Measurements from ENCODE around the gene TOLLIP. TPM values are rescaled to one million over a fixed set of nuclear protein-coding genes. Genes with fewer than 3 reads are reported as not detected.

The TOLLIP gene
- total and polyA plus RNA-seq, 10 donors, result 16.1 to 67.4 (median 46.2) TPM

GRCh38 chr11:1232021-1232882 lies 77.2 kb downstream of the TOLLIP start:
- WGBS, 5 donors, result 66 to 86% (median 78%) methylated on average over 9 to 46 of the region's 46 CpGs
- TF ChIP-seq POLR2A (IDR thresholded peaks at IDR 0.05) (no peak), POLR2AphosphoS5 (IDR thresholded peaks at IDR 0.05) (no peak), CTCF (IDR thresholded peaks at IDR 0.05 in 8 of 11, conservative IDR thresholded peaks at IDR 0.05 in 3 of 11) (no peak)
- DNase-seq, result peak; percentile 41
- intact Hi-C loops (cut with DNase I; ENCODE audit: low total_unique reads), result no loop called here
- Histone ChIP-seq H3K9me3 (no peaks in the 10 kb centered on the region), H3K36me3 (no peaks in the 10 kb centered on the region), H3K4me1 (no peaks in the 10 kb centered on the region), H3K27me3 (replicated peaks in 1 of 7) (peaks cover 0 to 54% (median 0%) of the 10 kb centered on the region in 7 donors), H3K4me3 (no peak overlapping the region), H3K27ac (no peak overlapping the region)

DNA sequence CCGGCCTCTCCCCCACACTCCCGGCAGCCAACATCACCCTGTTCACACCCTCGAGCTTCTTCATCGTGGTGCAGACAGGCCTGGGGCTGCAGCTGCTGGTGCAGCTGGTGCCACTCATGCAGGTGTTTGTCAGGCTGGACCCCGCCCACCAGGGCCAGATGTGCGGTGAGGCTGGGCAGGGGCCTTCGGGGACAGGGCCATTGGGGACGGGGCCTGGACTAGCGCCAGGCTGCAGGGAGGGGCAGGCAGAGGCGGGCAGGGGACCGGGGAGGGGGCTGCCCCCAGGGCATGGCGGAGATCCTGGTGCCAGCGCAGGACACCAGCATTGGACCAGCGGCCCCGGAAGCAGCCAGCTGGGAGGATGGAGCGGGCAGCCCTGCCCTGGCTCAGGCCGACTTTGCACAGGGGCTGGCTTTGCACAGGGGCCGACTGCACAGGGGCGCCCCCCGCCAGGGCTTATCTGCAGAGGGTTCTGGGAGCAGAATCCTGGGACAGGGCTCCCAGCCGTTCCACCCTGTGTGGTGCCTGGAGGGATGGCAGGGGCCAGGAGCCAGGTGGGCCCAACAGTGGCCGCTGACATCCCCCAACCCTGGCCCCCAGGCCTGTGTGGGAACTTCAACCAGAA lies 77.9 kb downstream of the TOLLIP start:
- no peaks in the 10 kb centered on the region for H3K9me3 ChIP-seq
- 45 to 81% (median 72%) methylated on average over 9 to 22 of the region's 22 CpGs for WGBS, 5 donors
- TF ChIP-seq POLR2AphosphoS5 (IDR thresholded peaks at IDR 0.05) (no peak), CTCF (IDR thresholded peaks at IDR 0.05 in 8 of 11, conservative IDR thresholded peaks at IDR 0.05 in 3 of 11) (no peak), POLR2A (IDR thresholded peaks at IDR 0.05) (no peak)
- H3K4me1 ChIP-seq, result no peaks in the 10 kb centered on the region
- peaks cover 0 to 62% (median 0%) of the 10 kb centered on the region in 7 donors for H3K27me3 ChIP-seq (replicated peaks in 1 of 7)
- H3K4me3 ChIP-seq, result no peak overlapping the region
- no peaks in the 10 kb centered on the region for H3K36me3 ChIP-seq
- intact Hi-C loops (cut with DNase I; ENCODE audit: low total_unique reads), result no loop called here
- no peak overlapping the region for H3K27ac ChIP-seq
- DNase-seq, result peak; percentile 70

DNA sequence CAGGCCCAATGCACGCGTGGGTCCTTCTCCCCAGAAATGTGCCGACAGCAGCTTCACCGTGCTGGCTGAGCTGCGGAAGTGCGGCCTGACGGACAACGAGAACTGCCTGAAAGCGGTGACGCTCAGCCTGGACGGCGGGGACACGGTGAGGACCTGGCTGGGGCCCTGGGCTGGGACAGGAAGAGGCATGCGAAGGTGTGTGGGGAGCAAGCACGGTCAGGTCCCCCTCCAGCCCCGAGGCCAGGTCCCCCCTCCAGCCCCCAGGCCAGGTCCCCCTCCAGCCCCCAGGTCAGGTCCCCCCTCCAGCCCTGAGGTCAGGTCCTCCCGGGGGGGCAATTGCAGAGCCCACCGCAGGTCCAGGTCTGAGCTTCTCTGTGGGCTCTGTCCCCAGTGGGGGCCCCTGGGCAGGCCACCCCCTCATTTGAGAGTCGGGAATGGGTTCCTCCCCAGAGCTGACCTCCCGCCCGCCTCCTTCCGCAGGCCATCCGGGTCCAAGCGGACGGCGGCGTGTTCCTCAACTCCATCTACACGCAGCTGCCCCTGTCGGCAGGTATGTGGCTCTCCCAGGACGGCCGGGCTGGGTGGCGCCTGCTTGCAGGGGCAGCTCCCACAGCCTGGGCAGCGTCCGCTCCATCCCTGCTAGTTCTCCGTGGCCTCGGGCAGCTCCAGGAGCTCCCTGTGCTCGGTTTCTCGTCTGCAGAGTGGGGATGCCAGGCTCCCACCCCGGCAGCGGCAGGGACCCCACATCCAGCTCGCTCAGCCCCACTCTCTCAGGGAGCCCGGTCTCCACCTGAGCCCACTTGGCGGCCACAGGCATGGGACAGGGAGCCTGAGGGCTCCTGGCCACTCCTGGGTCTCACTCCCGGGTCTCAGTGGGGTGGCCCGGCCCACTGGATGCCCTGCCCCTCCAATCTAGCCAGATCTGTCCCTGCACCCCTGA lies 78.7 kb downstream of the TOLLIP start:
- DNase-seq, result peak; percentile 68
- no peak overlapping the region for H3K4me3 ChIP-seq
- no peak overlapping the region for H3K27ac ChIP-seq
- no peaks in the 10 kb centered on the region for H3K4me1 ChIP-seq
- no peaks in the 10 kb centered on the region for H3K36me3 ChIP-seq
- no peak for TF ChIP-seq POLR2A (IDR thresholded peaks at IDR 0.05)
- no peak for TF ChIP-seq POLR2AphosphoS5 (IDR thresholded peaks at IDR 0.05)
- no peak for TF ChIP-seq CTCF (IDR thresholded peaks at IDR 0.05 in 8 of 11, conservative IDR thresholded peaks at IDR 0.05 in 3 of 11)
- peaks cover 0 to 69% (median 0%) of the 10 kb centered on the region in 7 donors for H3K27me3 ChIP-seq (replicated peaks in 1 of 7)
- no peaks in the 10 kb centered on the region for H3K9me3 ChIP-seq
- intact Hi-C loops (cut with DNase I; ENCODE audit: low total_unique reads), result no loop called here
- 77 to 85% (median 84%) methylated on average over 33 to 45 of the region's 45 CpGs for WGBS, 5 donors
